Liver (tissue), 9 donors: ENCODE data around the gene POLN. TPM values are rescaled to one million over a fixed set of nuclear protein-coding genes. Genes with fewer than 3 reads are reported as not detected.

Experiments
- DNase-seq: peaks from one replicate; pipeline ENCODE4 v3.0.0-alpha.2; 2017; ENCODE audit warnings: low spot score
- H3K27ac ChIP-seq, 2 donors: one replicate each; pipeline ENCODE4 v1.7.0; 2013; ENCODE audit warnings: inconsistent platforms in 2 of 2, low read length in 2 of 2, control low read depth in 1 of 2, low read depth in 1 of 2, mild to moderate bottlenecking in 1 of 2
- H3K27me3 ChIP-seq, 4 donors: one replicate each; pipeline versions ENCODE4 v1.6.1 to v1.7.0; 2013; ENCODE audit warnings: low read length in 3 of 4, inconsistent platforms in 1 of 4, mild to moderate bottlenecking in 1 of 4, moderate library complexity in 1 of 4; ENCODE audit not compliant: control insufficient read depth in 4 of 4, insufficient read depth in 4 of 4
- H3K36me3 ChIP-seq, 4 donors: one replicate each; pipeline versions ENCODE4 v1.6.1 to v1.7.0; 2013; ENCODE audit warnings: low read length in 3 of 4, mild to moderate bottlenecking in 3 of 4, low read depth in 1 of 4, moderate library complexity in 1 of 4; ENCODE audit not compliant: control insufficient read depth in 4 of 4, insufficient read depth in 3 of 4
- H3K4me1 ChIP-seq, 4 donors: one replicate each; pipeline versions ENCODE4 v1.6.1 to v1.7.0; 2013; ENCODE audit warnings: low read length in 3 of 4, mild to moderate bottlenecking in 3 of 4, moderate library complexity in 1 of 4; ENCODE audit not compliant: control insufficient read depth in 4 of 4, insufficient read depth in 4 of 4
- H3K4me3 ChIP-seq, 3 donors: one replicate each; pipeline versions ENCODE4 v1.6.1 to v1.7.0; 2013; ENCODE audit warnings: low read length in 3 of 3, control low read depth in 1 of 3, low read depth in 1 of 3, mild to moderate bottlenecking in 1 of 3
- H3K9ac ChIP-seq, 2 donors: one replicate each; pipeline ENCODE4 v1.7.0; 2013; ENCODE audit warnings: low read length in 2 of 2, mild to moderate bottlenecking in 2 of 2, moderate library complexity in 2 of 2, control low read depth in 1 of 2, low read depth in 1 of 2
- H3K9me3 ChIP-seq, 4 donors: one replicate each; pipeline versions ENCODE4 v1.6.1 to v1.7.0; 2013; ENCODE audit warnings: low read length in 3 of 4; ENCODE audit not compliant: control insufficient read depth in 4 of 4
- ATF3 ChIP-seq: IDR thresholded peaks from 2 replicates; pipeline ENCODE4 v1.6.1; 2016; ENCODE audit warnings: antibody characterized with exemption
- CTCF ChIP-seq: fragments of 150-350 bp; IDR thresholded peaks from 2 replicates; pipeline ENCODE4 v1.5.1; 2017; ENCODE audit warnings: improper control_type of control experiment, low read depth, low read length; ENCODE audit not compliant: missing input control
- EGR1 ChIP-seq, 2 donors: IDR thresholded peaks; 2 replicates each; pipeline ENCODE4 v1.6.1; 2016 to 2018; ENCODE audit warnings: antibody characterized with exemption in 2 of 2, low read depth in 2 of 2
- FOXA1 ChIP-seq: IDR thresholded peaks from 2 replicates; pipeline ENCODE4 v1.6.1; 2016; ENCODE audit warnings: antibody characterized with exemption
- FOXA2 ChIP-seq: IDR thresholded peaks from 2 replicates; pipeline ENCODE4 v1.6.1; 2016; ENCODE audit warnings: antibody characterized with exemption
- GABPA ChIP-seq, 2 donors: IDR thresholded peaks in 1 of 2; conservative IDR thresholded peaks in 1 of 2; 2 replicates each; pipeline ENCODE4 v1.6.1; 2016; ENCODE audit warnings: antibody characterized with exemption in 2 of 2, mild to moderate bottlenecking in 1 of 2, moderate library complexity in 1 of 2
- HNF4A ChIP-seq, 2 donors: conservative IDR thresholded peaks; 2 replicates each; pipeline ENCODE4 v1.6.1; 2016; ENCODE audit warnings: antibody characterized with exemption in 2 of 2, mild to moderate bottlenecking in 2 of 2
- HNF4G ChIP-seq: IDR thresholded peaks from 2 replicates; pipeline ENCODE4 v1.6.1; 2016; ENCODE audit warnings: antibody characterized with exemption
- JUND ChIP-seq, 2 donors: IDR thresholded peaks; 2 replicates each; pipeline ENCODE4 v1.6.1; 2016; ENCODE audit warnings: antibody characterized with exemption in 2 of 2
- MAX ChIP-seq: IDR thresholded peaks from 2 replicates; pipeline ENCODE4 v1.6.1; 2016; ENCODE audit warnings: antibody characterized with exemption
- NR2F2 ChIP-seq: IDR thresholded peaks from 2 replicates; pipeline ENCODE4 v1.6.1; 2016; ENCODE audit warnings: antibody characterized with exemption
- RAD21 ChIP-seq, 2 donors: IDR thresholded peaks; 2 replicates each; pipeline ENCODE4 v1.6.1; 2016; ENCODE audit warnings: antibody characterized with exemption in 2 of 2, mild to moderate bottlenecking in 2 of 2
- REST ChIP-seq: IDR thresholded peaks from 2 replicates; pipeline ENCODE4 v1.6.1; 2016; ENCODE audit warnings: antibody characterized with exemption, mild to moderate bottlenecking
- RXRA ChIP-seq, 2 donors: IDR thresholded peaks; 2 replicates each; pipeline ENCODE4 v1.6.1; 2017 to 2018; ENCODE audit warnings: antibody characterized with exemption in 2 of 2, mild to moderate bottlenecking in 1 of 2
- SP1 ChIP-seq: IDR thresholded peaks from 2 replicates; pipeline ENCODE4 v1.6.1; 2018; ENCODE audit warnings: antibody characterized with exemption, mild to moderate bottlenecking
- TAF1 ChIP-seq: conservative IDR thresholded peaks from 2 replicates; pipeline ENCODE4 v1.6.1; 2016; ENCODE audit warnings: antibody characterized with exemption, mild to moderate bottlenecking
- YY1 ChIP-seq: IDR thresholded peaks from 2 replicates; pipeline ENCODE4 v1.6.1; 2016; ENCODE audit warnings: antibody characterized with exemption, mild to moderate bottlenecking
- ZBTB33 ChIP-seq: IDR thresholded peaks from 2 replicates; pipeline ENCODE4 v1.6.1; 2016; ENCODE audit warnings: antibody characterized with exemption
- whole genome bisulfite sequencing: extraction: QIAGEN DNeasy Blood & Tissue Kit; methylation state at CpG from one replicate; pipeline ENCODE4 v1.1.7; 2013; 5-methylcytosine and 5-hydroxymethylcytosine counted together
- polyA plus RNA-seq, 2 donors: library from polyadenylated mRNA; stranded (reverse) in 1 of 2; unstranded in 1 of 2; fragments of 200-250 nt in 1 of 2; fragments of >200 nt in 1 of 2; fragmentation: Nextera tagmentation in 1 of 2; extraction: Ambion mirVana in 1 of 2; gene quantifications; one replicate each; pipeline versions ENCODE4 v1.2.1 to v1.2.3, GENCODE V29; 2013 to 2015
- total RNA-seq, 2 donors: library from RNA; depleted of rRNA; stranded (reverse); fragments of >200 nt; gene quantifications; one replicate each; pipeline ENCODE4 v1.2.3, GENCODE V29; 2014
- donor health status: healthy.
- donor health status: healthy.
- donor health status: healthy.
- donor health status: healthy.
- donor health status: healthy.

The POLN gene
- total and polyA plus RNA-seq, 4 donors = 0.44 to 2.3 (median 1.4) TPM

GRCh38 chr4:2151544-2151943, 90.4 kb downstream of the POLN start:
- 71% methylated on average over 5 of the region's 5 CpGs for WGBS
- DNase-seq = no peak
- Histone ChIP-seq H3K4me1 (no peaks in the 10 kb centered on the region), H3K27ac (no peak overlapping the region), H3K27me3 (no peaks in the 10 kb centered on the region), H3K4me3 (no peak overlapping the region), H3K9ac (no peak overlapping the region), H3K9me3 (no peaks in the 10 kb centered on the region), H3K36me3 (no peaks in the 10 kb centered on the region)
- TF ChIP-seq MAX (no peak), ATF3 (no peak), CTCF (no peak), FOXA1 (no peak), JUND (IDR thresholded peaks at IDR 0.05) (no peak), ZBTB33 (no peak), NR2F2 (no peak), YY1 (no peak), HNF4G (no peak), EGR1 (IDR thresholded peaks at IDR 0.05; ENCODE audit: low read depth in 2 of 2) (no peak), FOXA2 (no peak), REST (no peak), SP1 (no peak), RAD21 (IDR thresholded peaks at IDR 0.05) (no peak), GABPA (IDR thresholded peaks at IDR 0.05 in 1 of 2, conservative IDR thresholded peaks at IDR 0.05 in 1 of 2) (no peak), RXRA (IDR thresholded peaks at IDR 0.05) (no peak), TAF1 (no peak), HNF4A (conservative IDR thresholded peaks at IDR 0.05) (no peak)
